HG03469 (cell line): ENCODE data around the gene DHFR.

Source experiments
- ATAC-seq: cut with Tn5 transposase; IDR thresholded peaks from one replicate; pipeline ENCODE4 v1.9.1; 2021; ENCODE audit warnings: mild to moderate bottlenecking, moderate library complexity, moderate number of reproducible peaks; ENCODE audit not compliant: unreplicated experiment

DHFR gene

DNA sequence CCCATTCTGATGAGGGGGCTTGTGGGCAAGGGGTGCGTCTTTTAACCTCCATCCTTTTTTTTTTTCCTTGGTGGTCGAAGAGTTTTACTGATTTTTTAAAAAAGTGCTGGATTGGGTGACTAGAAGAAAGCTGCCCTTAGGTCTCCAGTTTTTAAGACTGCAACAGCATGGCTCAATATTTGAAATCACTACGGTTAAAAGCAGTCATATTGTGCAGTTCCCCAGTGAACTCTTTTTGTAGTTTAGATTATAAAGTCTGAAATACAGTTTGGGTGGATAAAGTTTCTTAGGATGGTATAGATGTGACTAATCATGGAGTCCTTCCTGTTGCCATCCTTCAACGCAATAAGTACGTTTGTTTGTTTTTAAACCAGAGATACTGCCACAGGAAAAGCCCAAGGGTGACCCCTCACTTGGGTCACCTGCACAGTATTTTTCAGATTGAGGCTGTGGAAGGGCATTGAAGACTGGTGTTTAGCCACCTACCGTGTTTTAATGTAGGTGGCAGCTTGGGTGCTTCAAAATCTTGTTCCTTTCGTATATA lies 520 bp upstream of the DHFR start:
- ATAC-seq: no peak

DNA sequence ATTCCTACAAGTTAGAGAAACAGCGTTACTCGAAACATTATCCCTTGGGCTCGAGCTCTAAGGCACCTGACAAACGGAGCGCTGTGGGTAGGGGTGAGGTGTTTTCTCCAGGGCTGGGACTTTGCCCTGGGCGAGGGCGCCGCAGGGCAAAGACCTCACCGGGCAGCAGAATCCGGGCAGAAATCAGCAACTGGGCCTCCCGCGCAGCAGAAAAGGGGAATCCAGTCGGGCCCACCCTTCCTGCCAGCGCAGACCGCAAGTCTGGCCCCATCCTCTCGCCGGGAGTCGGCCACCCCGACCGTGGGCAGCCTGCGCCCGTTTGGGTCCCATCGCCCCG lies 761 bp downstream of the DHFR start:
- ATAC-seq: no peak

DNA sequence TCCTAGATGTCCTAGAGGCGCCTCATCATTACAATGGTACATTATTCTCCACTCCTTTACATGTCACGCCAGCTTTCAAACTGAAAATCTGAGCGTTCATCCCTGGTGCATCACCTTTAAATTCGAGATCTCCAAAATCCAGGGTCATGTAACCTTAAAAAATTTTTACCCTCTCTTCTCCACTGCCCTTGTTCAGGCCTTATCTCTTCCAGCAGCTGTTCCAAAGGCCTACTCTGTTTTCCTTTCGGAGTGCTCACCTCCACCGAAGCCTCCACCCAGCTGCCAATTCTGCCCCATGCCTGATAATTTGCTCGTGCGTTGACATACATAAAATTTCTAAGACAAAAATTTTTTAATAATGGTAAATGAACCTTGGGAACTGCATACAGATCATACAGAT lies 1.3 kb downstream of the DHFR start:
- ATAC-seq: no peak

DNA sequence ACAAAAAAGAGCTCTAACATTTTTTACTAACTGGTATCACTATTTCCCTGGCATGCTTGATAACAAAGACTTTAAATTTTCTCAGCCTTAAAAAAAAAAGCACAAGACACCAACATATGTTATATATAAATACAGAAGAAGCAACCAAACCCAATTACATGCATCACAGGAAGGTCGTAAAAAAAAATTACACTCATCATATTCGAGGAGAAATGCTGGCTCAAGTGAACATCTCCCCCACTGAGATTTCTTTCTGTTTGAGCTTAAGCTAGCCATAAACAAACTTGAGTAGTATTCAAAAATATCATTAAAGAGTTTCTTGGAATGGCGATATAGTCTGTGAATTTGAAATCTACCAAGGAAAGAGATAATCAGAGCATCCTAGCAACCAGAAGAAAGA lies 7.9 kb downstream of the DHFR start:
- ATAC-seq: no peak

DNA sequence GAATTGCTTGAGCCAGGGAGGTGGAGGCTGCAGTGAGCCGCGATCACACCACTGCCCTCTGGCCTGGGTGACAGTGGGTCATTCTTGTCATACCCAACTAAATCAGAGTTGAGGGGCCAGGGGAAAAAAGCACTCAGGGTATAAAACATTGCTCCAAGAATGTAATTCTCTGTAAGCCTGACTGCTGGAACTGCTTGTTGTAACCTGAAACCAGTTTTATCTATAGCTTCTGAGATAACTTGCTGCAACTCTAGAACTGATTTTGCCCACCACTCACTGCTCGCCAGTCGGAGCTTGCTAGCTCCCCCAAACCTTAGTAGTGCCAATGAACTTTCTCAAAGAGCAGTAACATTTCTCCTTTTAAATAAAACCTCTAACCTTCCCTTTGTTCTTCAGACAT lies 9.9 kb downstream of the DHFR start:
- ATAC-seq: no peak

DNA sequence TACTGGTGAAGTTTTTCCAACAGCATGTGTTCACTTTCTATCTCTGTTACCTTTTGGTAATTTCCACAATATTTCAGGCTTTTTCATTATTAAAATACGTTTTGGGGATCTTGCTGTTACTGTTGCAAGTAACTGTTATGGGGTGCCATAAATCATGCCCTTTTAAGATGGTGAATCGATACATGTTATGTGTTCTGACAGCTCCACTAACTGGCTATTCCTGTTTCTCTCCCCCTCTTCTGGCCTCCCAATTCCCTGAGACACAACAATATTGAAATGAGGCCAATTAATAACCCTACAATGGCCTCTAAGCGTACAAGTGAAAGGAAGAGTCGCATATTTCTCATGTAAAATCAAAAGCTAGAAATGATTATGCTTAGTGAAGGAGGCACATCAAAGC lies 13.4 kb downstream of the DHFR start:
- ATAC-seq: no peak

DNA sequence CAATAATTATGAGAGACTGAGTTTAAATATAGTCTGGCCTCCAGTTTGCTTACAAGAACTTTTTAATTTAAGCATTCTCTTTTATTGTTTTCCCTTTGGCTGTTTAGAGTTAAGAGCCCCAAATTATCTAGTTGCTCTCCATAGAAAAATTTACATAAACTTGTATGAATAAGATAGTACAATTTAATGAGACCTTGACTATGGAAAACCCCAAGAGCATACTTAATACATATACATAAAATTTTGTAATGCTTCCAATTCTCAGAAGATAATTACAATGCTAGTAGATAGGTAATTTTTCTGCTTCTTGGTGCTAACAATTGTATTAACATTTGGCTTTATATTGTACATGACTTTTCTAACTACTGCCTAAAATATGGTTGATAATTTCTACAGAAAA lies 20.6 kb downstream of the DHFR start:
- ATAC-seq: no peak

DNA sequence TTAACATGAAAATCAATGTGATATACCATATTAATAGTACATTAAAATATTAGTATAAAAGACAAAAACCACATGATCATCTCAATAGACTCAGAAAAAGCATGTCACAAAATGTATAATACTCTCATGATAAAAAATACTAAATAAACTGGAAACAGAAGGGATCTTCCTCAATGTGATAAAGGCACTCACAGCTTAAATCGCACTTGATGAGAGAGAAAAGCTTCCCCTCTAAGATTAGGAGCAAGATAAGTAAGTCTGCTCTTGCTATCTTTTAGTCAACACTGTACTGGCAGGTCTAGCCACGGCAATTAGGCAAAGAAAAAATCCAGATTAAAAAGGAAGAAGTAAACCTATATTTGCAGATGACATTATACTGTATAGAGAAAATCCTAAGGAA lies 22.1 kb downstream of the DHFR start:
- no peak for ATAC-seq

DNA sequence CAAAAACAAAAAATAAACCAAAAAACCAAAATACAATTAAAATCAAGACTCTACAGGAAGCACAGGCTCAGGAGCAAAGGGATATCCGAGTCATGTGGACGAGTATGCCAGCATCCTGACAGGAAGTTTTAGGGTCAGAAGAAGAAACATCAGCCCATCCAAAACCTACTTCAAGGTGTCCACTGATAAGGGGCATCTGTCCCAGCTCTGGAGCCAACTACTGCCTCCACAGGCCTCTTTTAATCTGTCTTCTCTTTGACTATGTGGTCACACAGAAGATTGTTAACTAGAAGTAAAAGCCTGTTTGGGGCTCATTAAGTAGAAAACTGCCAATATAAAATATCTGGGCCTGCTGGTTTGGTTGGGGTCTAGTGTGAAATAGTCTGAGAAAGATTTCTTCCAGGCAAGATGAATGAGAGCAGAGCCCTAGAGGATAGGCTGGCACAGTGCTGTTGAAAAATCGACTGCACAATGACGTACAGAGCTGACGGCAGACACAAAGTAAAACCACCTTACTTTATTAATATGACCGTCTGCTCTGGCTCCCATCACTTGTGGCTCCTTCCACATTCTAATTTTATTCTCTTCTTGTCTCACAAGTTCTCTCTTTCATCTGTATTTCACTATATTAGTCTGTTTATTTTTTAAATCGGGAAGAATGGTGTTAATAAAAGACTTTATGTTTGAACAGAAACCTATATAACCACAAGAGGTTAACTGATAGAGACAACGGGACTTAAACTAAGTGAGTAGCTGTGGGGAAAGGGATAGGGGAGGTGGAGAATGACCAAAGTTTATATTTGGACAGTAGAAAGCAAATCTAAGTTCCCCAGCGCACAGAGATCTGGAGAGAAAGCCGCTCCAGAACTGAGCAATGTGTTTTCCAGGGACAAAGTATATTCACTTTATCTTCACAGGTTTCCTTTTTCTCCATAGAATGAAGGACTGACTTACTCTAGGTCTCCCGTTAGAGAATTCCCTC lies 23.2 kb downstream of the DHFR start:
- ATAC-seq: no peak

DNA sequence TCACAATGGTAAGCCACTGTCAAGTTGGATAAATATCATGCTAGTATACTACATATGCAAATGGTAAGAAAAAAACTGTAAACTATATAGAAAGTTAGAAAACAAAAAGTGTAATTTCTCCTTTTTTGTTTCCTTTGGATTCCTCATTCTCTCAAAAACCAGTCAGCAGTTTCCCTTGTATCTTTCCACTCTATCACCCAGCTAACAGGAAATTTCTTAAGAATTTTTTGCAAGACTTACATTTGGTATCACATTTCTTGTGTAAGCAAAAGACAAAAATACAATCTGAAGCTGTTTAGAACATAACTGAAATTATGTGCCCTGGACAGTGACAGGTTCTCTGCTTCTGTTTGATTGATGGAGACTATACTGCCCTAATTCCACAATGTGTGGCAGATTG lies 25.5 kb downstream of the DHFR start:
- no peak for ATAC-seq

DNA sequence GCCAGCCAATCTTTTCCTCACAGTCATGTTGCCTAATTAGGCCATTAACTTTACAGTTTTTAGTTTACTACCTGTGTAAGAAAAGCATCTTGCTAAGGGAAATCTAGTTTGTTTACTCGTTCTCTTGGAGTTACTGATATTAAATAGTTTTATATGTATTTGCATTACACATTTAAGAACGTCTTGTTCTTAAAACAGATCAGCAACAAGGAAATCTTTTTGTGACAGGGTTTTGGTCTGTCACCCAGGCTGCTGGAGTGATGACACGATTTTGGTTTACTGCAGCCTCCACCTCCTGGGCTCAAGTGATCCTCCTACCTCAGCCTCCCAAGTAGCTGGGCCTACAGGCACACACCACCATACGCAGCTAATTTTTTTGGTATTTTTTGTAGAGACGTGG lies 29.6 kb downstream of the DHFR start:
- ATAC-seq: no peak

DNA sequence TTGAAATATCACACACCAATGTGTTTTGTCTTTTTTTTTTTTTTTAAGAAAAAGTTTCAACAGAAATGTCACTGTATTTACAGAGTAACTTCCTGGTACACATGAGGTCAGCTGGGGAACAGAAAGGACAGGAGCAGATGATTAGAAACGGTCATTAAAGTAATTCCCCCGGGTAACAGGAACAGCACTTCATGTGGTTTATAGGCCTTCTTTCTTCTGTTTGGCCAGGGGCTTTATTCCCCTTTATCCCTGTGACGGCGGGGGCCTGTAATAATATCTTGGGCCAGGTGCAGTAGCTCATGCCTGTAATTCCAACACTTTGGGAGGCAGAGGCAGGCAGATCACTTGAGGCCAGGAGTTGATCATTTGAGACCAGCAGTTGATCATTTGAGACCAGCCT lies 30.8 kb downstream of the DHFR start:
- no peak for ATAC-seq

DNA sequence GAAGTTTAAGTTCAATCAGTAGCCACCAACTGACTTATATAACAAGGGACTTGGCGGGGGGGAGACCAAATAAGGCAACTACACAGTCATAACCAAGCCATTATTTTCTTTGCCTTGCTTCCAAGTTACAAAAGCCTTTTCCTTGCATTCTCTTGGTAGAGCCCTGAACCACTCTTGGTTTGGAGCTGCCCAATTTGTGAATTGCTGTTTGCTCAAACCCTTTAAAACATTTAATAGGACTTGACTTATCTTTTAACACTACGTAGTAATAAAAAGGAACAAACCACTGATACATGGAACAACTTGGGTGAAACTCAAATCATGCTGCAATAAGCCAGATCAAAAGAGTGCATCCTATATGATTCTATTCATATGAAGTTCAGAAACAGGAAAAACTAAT lies 32.0 kb downstream of the DHFR start:
- no peak for ATAC-seq

DNA sequence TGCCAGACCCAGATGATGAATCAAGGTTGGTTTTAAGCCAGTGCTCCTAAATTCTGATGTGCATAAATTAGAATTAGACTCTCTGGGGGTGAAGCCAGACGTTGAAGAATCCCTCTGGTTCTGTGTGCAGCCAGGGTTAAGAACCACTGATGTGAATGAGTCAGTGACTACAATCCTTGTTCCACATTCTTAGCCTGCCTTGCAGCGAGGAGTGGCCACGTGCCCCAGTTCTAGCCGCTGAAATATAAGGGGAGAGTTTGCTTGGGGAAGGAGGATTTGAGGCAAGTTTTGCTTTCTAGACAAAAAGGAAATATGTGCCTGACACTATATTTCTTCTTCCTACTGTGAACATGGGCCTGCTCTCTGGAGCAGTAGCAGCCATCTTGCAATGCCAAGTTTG lies 34.6 kb downstream of the DHFR start:
- no peak for ATAC-seq

DNA sequence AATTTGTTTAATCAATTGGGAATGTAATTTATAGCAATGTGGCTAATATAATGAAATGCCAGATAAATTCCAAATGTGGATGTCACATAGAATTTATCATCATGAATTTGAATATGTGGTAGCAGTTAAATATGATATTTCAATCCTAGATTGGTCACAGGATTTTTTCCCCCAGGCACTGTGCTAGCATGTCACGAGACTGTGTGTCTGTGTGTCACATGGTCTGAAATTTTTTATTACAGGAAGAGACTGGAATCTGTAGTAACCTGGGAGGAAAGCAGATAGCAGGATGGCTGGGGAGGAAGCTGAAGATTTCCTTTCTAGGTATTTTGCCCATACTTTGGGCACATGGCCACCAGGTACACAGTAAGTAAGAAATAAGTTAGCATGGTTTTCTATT lies 35.7 kb downstream of the DHFR start:
- no peak for ATAC-seq

DNA sequence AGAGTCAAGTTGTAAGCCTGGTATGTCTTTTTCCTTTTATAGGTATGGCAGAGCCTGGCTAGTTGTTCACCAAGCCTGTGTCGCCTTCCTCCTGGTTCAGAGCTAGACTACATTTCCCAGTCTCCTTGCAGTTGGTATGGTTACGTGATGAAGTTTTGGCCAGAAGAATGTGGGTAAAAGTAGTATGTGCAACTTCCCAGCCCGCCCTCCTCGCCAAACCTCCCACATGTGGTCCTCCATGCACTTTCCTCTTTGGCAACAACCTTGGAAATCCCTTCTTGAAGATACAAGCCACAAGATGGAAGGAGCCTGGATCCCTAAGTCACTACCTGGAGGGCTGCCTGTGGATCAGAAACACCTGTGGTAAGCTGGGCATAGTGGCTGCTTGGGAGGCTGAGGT lies 36.3 kb downstream of the DHFR start:
- ATAC-seq: no peak

DNA sequence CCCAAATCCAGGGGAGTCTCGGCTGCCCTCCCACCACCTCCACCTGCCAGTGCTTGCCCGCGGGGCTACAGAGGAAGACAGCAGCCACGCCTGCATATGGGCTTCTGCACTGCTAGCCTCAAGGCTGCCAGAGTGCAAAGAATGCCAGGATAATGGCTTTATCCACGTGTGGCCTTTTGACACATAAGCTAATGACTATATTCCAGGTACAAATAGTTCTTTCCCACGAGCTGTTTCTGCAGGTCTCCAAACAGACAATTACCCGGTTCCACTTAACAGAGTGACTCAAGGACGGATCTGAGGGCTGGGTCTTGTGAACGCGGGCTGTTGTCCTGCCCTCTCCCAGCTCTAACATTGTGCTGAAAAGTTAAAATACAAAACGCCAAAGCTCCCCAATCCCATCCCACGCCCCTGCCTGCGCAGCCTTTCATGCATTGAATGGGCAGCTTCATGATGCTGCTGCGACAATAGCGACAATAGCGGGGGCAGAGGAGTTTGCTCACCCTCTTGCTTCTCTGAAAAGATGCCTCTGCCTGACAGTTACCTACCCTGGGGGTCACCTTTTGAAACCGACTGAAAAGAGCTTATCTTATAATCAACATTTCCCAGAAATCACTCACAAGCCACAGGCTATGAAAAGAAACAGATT lies 39.4 kb downstream of the DHFR start:
- ATAC-seq: no peak

DNA sequence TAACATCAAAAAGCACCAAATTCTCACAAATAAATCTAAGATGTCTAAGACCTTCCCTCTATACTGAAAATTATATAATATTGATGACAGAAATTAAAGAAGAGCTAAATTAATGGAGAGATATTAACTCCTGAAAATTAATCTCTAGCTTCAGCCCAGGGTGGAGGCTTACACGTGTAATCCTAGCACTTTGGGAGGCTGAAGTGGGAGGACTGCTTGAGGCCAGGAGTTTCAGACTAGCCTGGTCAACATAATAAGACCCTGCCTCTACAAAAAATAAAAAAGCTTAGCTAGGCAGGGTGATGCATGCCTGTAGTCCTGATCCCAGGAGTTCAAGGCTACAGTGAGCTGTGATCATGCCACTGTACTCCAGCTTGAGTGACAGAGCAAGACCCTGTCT lies 45.1 kb downstream of the DHFR start:
- ATAC-seq: no peak

DNA sequence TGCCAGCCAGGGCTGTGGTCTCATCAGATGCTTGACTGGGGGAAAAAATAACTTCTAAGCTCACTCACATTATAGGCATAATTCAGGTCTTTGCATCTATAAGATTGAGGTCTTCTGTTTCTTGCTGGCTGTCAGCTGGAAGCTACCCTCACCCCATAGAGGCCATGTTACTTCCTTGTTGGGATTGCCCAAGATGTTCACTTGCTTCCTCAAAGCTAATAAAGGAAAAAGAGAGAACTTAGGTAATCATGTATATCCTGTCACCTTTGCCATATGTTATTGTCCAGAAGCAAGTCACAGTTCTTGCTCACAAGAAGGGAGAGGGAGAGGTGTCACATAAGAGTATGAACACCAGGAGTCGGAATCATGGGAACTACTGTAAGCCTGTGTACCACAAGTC lies 46.1 kb downstream of the DHFR start:
- no peak for ATAC-seq

DNA sequence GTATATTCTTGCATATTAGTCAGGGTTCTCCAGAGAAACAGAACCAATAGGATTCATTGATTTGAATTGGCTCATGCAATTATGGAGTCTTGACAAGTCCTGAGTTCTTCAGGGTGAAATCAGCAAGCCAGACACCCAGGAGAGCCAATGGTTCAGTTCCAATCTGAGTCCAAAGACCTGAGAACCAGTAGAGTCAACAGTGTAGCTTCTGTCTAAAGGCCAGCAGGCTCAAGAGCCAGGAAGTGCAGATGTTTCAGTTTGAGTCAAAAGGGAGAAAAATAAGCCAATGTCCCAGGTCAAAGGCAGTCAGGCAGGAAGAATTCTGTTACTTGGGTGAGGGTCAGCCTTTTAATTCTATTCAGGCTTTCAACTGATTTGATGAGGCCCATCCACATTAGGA lies 47.0 kb downstream of the DHFR start:
- ATAC-seq: peak; percentile 50

DNA sequence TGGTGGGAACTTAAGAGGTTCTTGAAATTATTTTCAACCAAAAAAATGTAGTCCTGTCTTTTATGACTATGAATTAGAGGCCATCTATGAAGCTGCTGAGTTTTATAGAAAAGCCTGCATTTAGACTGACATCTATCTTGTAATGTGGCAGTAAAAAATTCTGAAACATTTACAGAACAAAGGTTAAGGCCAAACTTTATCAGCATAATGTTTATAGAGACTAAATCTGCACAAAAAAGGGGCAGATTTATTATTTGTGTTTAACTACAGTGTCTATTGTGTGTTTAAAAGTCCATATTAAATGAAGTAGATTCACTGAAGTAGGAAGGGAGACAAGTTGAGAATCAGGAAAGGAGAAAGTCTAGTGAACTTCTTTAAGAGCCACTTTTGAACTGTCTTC lies 47.4 kb downstream of the DHFR start:
- no peak for ATAC-seq

DNA sequence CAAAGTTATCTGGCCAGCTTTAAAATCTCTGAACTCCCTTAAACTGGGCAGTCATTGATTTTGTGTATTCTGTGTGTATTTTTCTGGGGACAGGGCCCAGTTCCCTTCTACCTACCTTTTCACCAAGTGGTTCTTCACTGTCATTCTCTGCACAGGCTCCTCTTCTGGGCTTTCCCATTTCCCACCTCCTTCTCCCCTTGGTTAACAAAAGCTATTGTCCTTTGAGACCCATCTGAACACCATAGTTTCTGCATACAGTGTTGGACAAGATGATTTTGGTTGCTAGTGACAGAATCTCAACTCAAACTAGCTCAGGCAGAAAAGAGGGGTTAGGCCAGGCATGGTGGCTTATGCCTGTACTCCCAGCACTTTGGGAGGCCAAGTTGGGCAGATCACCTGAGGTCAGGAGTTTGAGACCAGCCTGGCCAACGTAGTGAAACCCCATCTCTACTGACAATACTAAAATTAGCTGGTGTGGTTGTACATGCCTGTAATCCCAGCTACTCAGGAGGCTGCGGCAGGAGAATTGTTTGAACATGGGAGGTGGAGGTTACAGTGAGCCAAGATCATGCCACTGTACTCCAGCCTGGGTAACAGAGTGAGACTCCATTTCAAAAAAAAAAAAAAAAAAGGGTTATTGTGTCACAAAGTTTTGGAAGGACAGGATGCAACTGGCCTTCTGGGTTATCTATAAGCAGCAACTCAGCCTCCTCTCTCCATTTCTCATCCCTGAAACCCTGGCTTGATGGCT lies 53.7 kb downstream of the DHFR start:
- no peak for ATAC-seq
